Endodermal cell (in vitro differentiated cells): Measurements from ENCODE around the gene HDAC5. TPM values are rescaled to one million over a fixed set of nuclear protein-coding genes. Genes with fewer than 3 reads are reported as not detected.
A peak's percentile ranks its signal among the peaks of the same experiment; 100 is the strongest.

Experiments
- DNase-seq: peaks from one replicate; pipeline ENCODE4 v3.0.0-alpha.2; 2017
- H3K27ac ChIP-seq: 2 replicates; pipeline ENCODE4 v1.5.1; 2013; ENCODE audit warnings: mild to moderate bottlenecking, low read depth, low read length, moderate library complexity
- H3K27me3 ChIP-seq: 2 replicates; pipeline ENCODE4 v1.6.1; 2013; ENCODE audit warnings: mild to moderate bottlenecking, low read length, moderate library complexity; ENCODE audit not compliant: insufficient read depth, control insufficient read depth, poor library complexity, severe bottlenecking
- H3K36me3 ChIP-seq: 2 replicates; pipeline ENCODE4 v1.7.0; 2013; ENCODE audit warnings: mild to moderate bottlenecking, low read length, moderate library complexity; ENCODE audit not compliant: control insufficient read depth, insufficient read depth
- H3K4me1 ChIP-seq: one replicate; pipeline ENCODE4 v1.7.0; 2013; ENCODE audit warnings: low read length; ENCODE audit not compliant: control insufficient read depth, insufficient read depth
- H3K4me3 ChIP-seq: 2 replicates; pipeline ENCODE4 v1.5.1; 2013; ENCODE audit warnings: mild to moderate bottlenecking, low read length, moderate library complexity
- H3K9ac ChIP-seq: 2 replicates; pipeline ENCODE4 v1.6.1; 2013; ENCODE audit warnings: mild to moderate bottlenecking, low read length, moderate library complexity; ENCODE audit not compliant: poor library complexity, severe bottlenecking; ENCODE audit errors: extremely low read depth
- H3K9me3 ChIP-seq: 2 replicates; pipeline ENCODE4 v1.6.1; 2013; ENCODE audit warnings: mild to moderate bottlenecking, low read length, moderate library complexity; ENCODE audit not compliant: control insufficient read depth
- H3K27ac Mint-ChIP-seq: 2 replicates; pipeline ENCODE4 v1.8.0; 2020; ENCODE audit warnings: mixed read lengths
- H3K27me3 Mint-ChIP-seq: 2 replicates; pipeline ENCODE4 v1.8.0; 2021; ENCODE audit warnings: mild to moderate bottlenecking, mixed read lengths; ENCODE audit not compliant: insufficient read depth
- H3K36me3 Mint-ChIP-seq: 2 replicates; pipeline ENCODE4 v1.8.0; 2020; ENCODE audit warnings: low read depth, mixed read lengths
- H3K4me1 Mint-ChIP-seq: 2 replicates; pipeline ENCODE4 v1.8.0; 2020; ENCODE audit warnings: mixed read lengths
- H3K4me3 Mint-ChIP-seq: 2 replicates; pipeline ENCODE4 v1.8.0; 2020; ENCODE audit warnings: mild to moderate bottlenecking, moderate library complexity, mixed read lengths
- H3K9me3 Mint-ChIP-seq: 2 replicates; pipeline ENCODE4 v1.8.0; 2020; ENCODE audit warnings: mild to moderate bottlenecking, mixed read lengths
- CTCF ChIP-seq: fragments of 200-600 bp; sonication (generic); conservative IDR thresholded peaks from 2 replicates; pipeline ENCODE4 v1.5.0; 2021; ENCODE audit warnings: antibody characterized with exemption, mild to moderate bottlenecking
- WGBS, 2 experiments: methylation state at CpG; one replicate each; pipeline versions ENCODE4 v1.1.5 to v1.1.7; 2013; ENCODE audit warnings: missing lambda C conversion rate in 2 of 2, mixed read lengths in 1 of 2; ENCODE audit not compliant: insufficient coverage in 1 of 2, insufficient read length in 1 of 2; 5-methylcytosine and 5-hydroxymethylcytosine counted together
- total RNA-seq, 2 donors: library from RNA; stranded (reverse); fragmentation: NEBNext Ultra II Directional in 1 of 2; extraction: Animal tissue kit (Norgen Biotek cat#: 25700) in 1 of 2; gene quantifications; 2 replicates in 1 of 2; 3 replicates in 1 of 2; pipeline ENCODE4 v1.2.1, GENCODE V29; 2021

HDAC5 gene
- total RNA-seq, 2 donors from 2014 or later: 36.9 to 64.6 TPM

GRCh38 chr17:44062871-44063270 is 60.6 kb downstream of the HDAC5 start:
- Mint-ChIP-seq H3K9me3 (no peaks in the 10 kb centered on the region), H3K36me3 (peaks cover 58% of the 10 kb centered on the region), H3K27me3 (no peaks in the 10 kb centered on the region), H3K27ac (no peak overlapping the region), H3K4me1 (peaks cover 31% of the 10 kb centered on the region), H3K4me3 (no peak overlapping the region)
- WGBS, 2 experiments: 91 to 96% methylated on average over 8 to 15 of the region's 15 CpGs
- Histone ChIP-seq H3K9me3 (no peaks in the 10 kb centered on the region), H3K4me1 (peaks cover 3% of the 10 kb centered on the region), H3K36me3 (peaks cover 51% of the 10 kb centered on the region), H3K9ac (no peak overlapping the region), H3K27ac (no peak overlapping the region), H3K4me3 (no peak overlapping the region), H3K27me3 (no peaks in the 10 kb centered on the region)
- TF ChIP-seq CTCF: no peak
- DNase-seq: peak; percentile 40

GRCh38 chr17:44061446-44061845 is 62.0 kb downstream of the HDAC5 start:
- Mint-ChIP-seq H3K36me3 (peaks cover 60% of the 10 kb centered on the region), H3K27me3 (no peaks in the 10 kb centered on the region), H3K9me3 (no peaks in the 10 kb centered on the region), H3K27ac (no peak overlapping the region), H3K4me1 (peaks cover 31% of the 10 kb centered on the region), H3K4me3 (no peak overlapping the region)
- H3K27me3 ChIP-seq: no peaks in the 10 kb centered on the region
- no peak for TF ChIP-seq CTCF
- no peaks in the 10 kb centered on the region for H3K9me3 ChIP-seq
- DNase-seq: no peak
- H3K4me1 ChIP-seq: peaks cover 3% of the 10 kb centered on the region
- peaks cover 59% of the 10 kb centered on the region for H3K36me3 ChIP-seq
- WGBS, 2 experiments: 77 to 89% methylated on average over 1 of the region's 1 CpG
- H3K27ac ChIP-seq: no peak overlapping the region
- H3K4me3 ChIP-seq: no peak overlapping the region
- H3K9ac ChIP-seq: no peak overlapping the region

- no peak for DNase-seq
- Histone ChIP-seq H3K9ac (no peak overlapping the region), H3K9me3 (no peaks in the 10 kb centered on the region), H3K27ac (no peak overlapping the region), H3K4me1 (peaks cover 3% of the 10 kb centered on the region), H3K4me3 (no peak overlapping the region), H3K27me3 (no peaks in the 10 kb centered on the region), H3K36me3 (peaks cover 75% of the 10 kb centered on the region)
- Mint-ChIP-seq H3K27me3 (no peaks in the 10 kb centered on the region), H3K27ac (peak overlapping the region; percentile 39), H3K36me3 (peaks cover 62% of the 10 kb centered on the region), H3K9me3 (no peaks in the 10 kb centered on the region), H3K4me1 (peaks cover 25% of the 10 kb centered on the region), H3K4me3 (no peak overlapping the region)
- TF ChIP-seq CTCF: no peak
- WGBS, 2 experiments: 96% methylated on average over 13 to 14 of the region's 14 CpGs
Observed at GRCh38 chr17:44059101-44059892, 64.1 kb downstream of the HDAC5 start.
